CD4-positive, alpha-beta T cell treated with Interleukin-6 for 4 hours (primary cell): ENCODE data around the gene PCDHB10.
"Not testable (repeated sequence)": the region's sequence is repeated elsewhere in the genome, so short reads cannot be mapped to it uniquely, and the experiment has no call there.

Source experiments
- DNase-seq: peaks from one replicate; pipeline ENCODE4 v3.0.0-alpha.2; 2020; ENCODE audit warnings: mixed read lengths

Gene PCDHB10

DNA sequence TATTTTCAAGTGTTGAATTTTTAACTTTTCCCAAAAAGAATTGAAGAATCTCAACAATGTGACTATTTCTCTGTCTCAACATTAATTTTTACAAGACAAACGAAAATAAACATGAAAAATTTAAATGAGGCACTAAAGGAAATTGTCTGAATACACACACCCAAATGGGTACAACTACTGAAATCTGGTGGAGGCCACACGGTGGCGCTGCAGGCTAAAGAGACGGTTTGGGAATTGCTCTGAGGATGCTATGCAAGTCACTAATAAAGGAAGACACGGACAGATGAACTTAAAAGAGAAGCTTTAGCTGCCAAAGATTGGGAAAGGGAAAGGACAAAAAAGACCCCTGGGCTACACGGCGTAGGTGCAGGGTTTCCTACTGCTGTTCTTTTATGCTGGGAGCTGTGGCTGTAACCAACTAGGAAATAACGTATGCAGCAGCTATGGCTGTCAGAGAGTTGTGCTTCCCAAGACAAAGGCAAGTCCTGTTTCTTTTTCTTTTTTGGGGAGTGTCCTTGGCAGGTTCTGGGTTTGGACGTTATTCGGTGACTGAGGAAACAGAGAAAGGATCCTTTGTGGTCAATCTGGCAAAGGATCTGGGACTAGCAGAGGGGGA, at the start of gene PCDHB10:
Gene PCDHB10 (plus strand): TSS at position 244 of the 616 bp plus-strand sequence. CDS start 200 bp downstream, at position 444.
- DNase-seq: peak; percentile 13

DNA sequence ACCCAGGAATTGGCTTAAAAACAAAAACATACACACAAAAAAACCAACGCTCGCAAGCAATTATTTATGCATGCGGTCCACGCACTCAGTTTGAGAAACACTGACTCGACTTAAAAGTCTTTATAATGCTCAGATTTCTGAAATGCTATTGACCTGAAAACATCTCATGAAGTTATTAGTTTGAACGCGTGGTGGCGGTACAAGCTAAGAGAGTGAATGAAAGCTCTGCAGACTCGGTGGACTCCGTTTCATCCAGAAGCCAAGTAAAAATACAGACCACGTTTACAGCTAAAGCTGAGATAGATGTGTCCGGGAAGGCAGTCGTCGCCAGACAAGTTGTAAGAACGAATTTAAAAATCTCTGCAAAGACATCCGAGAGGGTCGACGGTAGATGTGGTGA, 42.3 kb upstream of the PCDHB10 start, which contains the start of gene PCDHB6:
Gene PCDHB6 (plus strand): TSS at position 246 of the 400 bp plus-strand sequence. CDS start 201 bp downstream, outside the sequence.
- peak; percentile 2 for DNase-seq

DNA sequence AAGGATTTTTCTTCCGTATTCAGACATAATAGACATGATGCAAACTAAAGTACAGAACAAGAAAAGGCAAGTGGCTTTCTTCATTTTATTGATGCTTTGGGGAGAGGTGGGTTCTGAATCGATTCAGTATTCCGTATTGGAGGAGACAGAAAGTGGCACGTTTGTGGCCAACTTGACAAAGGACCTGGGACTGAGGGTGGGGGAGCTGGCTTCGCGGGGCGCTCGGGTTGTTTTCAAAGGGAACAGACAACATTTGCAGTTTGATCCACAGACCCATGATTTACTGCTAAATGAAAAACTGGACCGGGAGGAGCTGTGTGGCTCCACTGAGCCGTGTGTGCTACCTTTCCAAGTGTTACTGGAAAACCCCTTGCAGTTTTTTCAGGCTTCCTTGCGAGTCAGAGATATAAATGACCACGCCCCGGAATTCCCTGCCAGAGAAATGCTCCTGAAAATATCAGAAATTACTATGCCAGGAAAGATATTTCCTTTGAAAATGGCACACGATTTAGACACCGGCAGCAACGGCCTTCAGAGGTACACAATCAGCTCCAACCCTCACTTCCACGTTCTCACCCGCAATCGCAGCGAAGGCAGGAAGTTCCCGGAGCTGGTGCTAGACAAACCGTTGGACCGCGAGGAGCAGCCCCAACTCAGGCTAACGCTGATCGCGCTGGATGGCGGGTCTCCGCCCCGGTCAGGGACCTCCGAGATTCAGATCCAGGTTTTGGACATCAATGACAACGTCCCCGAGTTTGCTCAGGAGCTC, 41.7 kb upstream of the PCDHB10 start:
- DNase-seq: no peak

DNA sequence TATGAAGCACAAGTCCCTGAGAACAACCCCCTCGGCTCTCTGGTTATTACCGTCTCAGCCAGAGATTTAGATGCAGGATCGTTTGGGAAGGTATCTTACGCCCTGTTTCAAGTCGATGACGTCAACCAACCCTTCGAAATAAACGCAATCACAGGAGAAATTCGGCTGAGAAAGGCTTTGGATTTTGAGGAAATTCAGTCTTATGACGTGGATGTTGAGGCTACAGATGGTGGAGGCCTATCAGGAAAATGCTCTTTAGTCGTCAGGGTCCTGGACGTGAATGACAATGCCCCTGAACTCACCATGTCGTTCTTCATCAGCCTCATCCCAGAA, 41.2 kb upstream of the PCDHB10 start:
- no peak for DNase-seq

DNA sequence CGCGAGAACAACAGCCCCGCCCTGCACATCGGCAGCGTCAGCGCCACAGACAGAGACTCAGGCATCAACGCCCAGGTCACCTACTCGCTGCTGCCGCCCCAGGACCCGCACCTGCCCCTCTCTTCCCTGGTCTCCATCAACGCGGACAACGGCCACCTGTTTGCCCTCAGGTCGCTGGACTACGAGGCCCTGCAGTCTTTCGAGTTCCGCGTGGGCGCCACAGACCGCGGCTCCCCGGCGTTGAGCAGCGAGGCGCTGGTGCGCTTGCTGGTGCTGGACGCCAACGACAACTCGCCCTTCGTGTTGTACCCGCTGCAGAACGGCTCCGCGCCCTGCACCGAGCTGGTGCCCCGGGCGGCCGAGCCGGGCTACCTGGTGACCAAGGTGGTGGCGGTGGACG, 40.5 kb upstream of the PCDHB10 start:
- DNase-seq: not testable (repeated sequence)

DNA sequence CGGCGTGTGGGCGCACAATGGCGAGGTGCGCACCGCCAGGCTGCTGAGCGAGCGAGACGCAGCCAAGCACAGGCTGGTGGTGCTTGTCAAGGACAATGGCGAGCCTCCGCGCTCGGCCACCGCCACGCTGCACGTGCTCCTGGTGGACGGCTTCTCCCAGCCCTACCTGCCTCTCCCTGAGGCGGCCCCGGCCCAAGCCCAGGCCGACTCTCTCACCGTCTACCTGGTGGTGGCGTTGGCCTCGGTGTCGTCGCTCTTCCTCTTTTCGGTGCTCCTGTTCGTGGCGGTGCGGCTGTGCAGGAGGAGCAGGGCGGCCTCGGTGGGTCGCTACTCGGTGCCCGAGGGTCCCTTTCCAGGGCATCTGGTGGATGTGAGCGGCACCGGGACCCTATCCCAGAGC, 40.1 kb upstream of the PCDHB10 start:
- DNase-seq: not testable (repeated sequence)

DNA sequence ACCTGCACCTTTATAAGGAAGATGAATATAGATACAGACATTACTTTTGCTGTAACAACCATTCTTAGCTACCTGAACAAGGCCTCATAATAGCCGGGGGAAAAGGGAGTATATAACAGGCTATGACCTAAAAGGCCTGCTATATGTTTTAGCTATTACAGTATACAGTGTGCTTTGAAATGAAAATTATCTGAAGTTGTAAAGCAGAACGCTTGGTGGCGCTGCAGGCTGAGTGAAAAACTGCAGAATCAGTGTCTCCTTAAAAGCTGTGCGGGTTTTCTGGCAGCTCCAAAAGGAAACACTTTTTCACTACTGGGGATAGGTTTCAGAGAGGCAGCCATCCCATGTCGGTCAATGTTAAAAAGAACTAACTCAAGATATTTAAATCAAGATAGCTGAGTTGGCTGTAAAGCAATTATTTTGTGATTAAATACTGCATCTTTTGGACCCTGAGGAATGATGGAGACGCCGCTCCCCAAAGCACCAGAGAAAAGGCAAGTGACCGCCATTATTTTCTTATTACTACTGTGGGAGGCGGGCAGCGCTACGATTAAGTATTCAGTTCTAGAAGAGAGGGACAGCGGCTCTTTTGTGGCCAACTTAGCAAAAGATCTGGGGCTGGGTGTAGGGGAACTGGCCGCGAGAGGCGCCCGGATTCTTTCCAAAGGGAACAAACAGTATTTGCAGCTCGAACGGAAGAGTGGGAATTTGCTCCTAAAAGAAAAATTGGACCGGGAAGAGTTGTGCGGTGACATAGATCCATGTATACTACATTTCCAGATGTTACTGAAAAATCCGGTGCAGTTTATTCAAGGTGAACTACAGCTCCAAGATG, 36.4 kb upstream of the PCDHB10 start:
- DNase-seq: no peak

DNA sequence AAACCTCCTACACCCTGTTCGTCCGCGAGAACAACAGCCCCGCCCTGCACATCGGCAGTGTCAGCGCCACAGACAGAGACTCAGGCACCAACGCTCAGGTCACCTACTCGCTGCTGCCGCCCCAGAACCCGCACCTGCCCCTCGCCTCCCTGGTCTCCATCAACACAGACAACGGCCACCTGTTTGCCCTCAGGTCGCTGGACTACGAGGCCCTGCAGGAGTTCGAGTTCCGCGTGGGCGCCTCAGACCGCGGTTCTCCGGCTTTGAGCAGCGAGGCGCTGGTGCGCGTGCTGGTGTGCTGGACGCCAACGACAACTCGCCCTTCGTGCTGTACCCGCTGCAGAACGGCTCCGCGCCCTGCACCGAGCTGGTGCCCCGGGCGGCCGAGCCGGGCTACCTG, 34.8 kb upstream of the PCDHB10 start:
- not testable (repeated sequence) for DNase-seq

DNA sequence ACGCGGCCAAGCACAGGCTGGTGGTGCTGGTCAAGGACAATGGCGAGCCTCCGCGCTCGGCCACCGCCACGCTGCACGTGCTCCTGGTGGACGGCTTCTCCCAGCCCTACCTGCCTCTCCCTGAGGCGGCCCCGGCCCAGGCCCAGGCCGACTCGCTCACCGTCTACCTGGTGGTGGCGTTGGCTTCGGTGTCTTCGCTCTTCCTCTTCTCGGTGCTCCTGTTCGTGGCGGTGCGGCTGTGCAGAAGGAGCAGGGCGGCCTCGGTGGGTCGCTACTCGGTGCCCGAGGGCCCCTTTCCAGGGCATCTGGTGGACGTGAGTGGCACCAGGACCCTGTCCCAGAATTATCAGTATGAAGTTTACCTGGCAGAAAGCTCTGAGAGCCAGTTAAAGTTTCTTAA, 34.3 kb upstream of the PCDHB10 start:
- DNase-seq: not testable (repeated sequence)

DNA sequence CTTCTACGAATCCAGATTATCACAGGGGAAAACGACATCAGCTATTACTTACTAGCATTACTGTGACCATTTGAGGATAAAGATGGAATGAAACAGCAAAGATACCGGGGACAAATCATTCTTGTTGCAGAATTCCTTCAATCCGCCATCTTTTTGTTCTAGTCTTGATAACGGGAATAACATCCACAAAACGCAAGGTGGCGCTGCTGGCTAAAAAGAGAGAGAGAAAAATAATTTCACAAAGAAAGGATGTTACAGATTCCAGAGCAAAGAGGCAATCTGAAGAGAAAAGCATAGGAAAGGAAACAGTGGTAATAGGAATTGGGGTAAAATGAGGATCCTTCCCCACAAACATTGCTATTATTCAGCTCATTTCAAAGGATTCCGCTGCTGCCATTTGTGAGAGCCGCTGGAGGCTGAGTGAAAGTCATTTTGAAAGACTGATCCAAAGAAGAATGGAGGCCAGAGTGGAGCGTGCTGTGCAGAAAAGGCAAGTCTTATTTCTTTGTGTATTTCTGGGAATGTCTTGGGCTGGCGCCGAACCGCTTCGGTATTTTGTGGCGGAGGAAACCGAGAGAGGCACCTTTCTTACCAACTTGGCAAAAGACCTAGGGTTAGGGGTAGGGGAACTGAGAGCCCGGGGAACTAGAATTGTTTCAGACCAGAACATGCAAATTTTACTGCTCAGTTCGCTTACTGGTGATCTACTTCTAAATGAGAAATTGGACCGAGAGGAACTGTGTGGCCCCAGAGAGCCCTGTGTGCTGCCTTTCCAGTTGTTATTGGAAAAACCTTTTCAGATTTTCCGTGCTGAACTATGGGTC, 19.6 kb upstream of the PCDHB10 start, which contains the start of gene PCDHB7:
Gene PCDHB7 (plus strand): TSS at position 264 of the 824 bp plus-strand sequence. CDS start 192 bp downstream, at position 456.
- DNase-seq: peak; percentile 11

DNA sequence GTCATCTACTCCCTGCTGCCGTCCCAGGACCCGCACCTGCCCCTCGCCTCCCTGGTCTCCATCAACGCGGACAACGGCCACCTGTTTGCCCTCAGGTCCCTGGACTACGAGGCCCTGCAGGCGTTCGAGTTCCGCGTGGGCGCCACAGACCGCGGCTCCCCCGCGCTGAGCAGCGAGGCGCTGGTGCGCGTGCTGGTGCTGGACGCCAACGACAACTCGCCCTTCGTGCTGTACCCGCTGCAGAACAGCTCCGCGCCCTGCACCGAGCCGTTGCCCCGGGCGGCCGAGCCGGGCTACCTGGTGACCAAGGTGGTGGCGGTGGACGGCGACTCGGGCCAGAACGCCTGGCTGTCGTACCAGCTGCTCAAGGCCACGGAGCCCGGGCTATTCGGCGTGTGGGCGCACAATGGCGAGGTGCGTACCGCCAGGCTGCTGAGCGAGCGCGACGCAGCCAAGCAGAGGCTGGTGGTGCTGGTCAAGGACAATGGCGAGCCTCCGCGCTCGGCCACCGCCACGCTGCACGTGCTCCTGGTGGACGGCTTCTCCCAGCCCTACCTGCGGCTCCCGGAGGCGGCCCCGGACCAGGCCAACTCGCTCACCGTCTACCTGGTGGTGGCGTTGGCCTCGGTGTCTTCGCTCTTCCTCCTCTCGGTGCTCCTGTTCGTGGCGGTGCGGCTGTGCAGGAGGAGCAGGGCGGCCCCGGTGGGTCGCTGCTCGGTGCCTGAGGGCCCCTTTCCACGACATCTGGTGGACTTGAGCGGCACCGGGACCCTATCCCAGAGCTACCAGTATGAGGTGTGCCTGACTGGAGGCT, 17.7 kb upstream of the PCDHB10 start:
- DNase-seq: not testable (repeated sequence)

DNA sequence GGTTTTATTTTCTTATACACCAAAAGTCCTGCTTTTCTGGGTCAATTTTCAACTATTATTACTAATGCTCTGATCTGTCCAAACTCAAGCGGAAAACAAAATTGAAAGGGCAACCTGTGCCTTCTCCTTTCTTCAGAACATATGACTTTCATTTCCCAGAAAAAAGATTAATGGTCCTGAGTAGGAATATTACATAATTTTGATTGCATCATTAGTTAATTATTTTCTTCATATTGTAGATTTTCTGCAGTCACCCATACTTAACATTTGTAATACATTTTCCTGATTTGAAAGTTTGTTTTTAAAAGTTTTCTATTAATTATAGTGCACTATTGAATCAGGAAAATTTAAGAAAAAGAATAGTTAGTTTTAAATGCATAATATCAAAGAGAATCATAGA, 16.2 kb upstream of the PCDHB10 start:
- DNase-seq: no peak

DNA sequence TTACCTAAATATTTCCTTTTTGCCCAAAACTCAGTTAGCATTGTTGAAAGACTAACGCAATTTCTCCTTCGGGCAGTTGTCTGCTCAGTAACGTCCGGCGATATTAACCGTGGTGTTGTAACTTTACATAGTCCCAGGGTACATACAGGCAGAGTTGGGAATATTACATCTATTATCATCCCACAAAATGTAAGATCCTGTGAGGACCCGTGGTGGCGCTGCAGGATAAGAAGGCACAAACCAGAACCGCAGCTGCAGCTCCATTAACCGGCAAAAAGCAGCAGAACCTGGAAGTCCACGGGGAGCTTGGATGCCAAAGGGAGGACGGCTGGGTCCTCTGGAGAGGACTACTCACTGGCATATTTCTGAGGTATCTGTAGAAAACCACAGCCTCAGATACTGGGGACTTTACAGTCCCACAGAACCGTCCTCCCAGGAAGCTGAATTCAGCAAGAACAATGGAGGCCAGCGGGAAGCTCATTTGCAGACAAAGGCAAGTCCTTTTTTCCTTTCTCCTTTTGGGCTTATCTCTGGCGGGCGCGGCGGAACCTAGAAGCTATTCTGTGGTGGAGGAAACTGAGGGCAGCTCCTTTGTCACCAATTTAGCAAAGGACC, 14.5 kb upstream of the PCDHB10 start, which contains the start of gene PCDHB8:
Gene PCDHB8 (plus strand): TSS at position 214 of the 615 bp plus-strand sequence. CDS start 245 bp downstream, at position 459.
- DNase-seq: not testable (repeated sequence)

DNA sequence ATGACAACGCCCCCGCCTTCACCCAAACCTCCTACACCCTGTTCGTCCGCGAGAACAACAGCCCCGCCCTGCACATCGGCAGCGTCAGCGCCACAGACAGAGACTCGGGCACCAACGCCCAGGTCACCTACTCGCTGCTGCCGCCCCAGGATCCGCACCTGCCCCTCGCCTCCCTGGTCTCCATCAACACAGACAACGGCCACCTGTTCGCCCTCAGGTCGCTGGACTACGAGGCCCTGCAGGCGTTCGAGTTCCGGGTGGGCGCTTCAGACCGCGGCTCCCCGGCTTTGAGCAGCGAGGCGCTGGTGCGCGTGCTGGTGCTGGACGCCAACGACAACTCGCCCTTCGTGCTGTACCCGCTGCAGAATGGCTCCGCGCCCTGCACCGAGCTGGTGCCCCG, 12.8 kb upstream of the PCDHB10 start:
- DNase-seq: not testable (repeated sequence)

DNA sequence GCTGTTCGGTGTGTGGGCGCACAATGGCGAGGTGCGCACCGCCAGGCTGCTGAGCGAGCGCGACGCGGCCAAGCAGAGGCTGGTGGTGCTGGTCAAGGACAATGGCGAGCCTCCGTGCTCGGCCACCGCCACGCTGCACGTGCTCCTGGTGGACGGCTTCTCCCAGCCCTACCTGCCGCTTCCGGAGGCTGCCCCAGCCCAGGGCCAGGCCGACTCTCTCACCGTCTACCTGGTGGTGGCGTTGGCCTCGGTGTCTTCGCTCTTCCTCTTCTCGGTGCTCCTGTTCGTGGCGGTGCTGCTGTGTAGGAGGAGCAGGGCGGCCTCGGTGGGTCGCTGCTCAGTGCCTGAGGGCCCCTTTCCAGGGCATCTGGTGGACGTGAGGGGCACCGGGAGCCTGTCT, 12.3 kb upstream of the PCDHB10 start:
- not testable (repeated sequence) for DNase-seq

DNA sequence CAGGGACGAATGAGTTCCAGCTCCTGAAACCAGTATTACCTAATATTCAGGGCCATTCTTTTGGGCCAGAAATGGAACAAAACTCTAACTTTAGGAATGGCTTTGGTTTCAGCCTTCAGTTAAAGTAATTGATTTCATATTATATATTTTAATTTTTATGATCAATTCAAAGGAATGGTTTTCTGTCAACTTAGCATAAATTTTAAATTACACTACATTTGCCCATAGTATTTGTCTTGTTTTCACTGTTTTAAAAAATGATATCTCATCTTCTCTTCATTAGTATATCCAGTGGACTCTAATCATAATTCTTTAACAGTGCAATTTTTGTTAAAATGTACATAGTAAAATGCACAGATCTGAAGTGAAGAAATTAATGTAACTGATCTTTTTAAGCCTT, 11.8 kb upstream of the PCDHB10 start:
- DNase-seq: no peak

DNA sequence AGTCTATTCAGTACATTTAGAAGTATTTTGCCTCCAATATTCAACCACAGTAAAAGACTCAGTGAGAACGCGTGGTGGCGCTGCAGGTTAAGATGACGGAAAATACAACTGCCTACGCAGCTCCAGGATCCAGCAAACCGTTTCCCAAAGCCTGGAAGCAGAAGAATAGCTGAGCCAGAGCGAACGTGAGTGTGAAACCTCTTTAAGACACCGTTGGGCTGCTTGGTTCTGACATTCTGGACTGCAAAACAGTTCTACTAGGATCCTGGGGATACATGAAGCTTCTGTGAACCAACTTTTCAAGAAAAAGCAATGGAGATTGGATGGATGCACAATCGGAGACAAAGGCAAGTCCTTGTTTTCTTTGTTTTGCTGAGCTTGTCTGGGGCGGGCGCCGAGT, 9.9 kb upstream of the PCDHB10 start, which contains the start of gene PCDHB16:
Gene PCDHB16 (plus strand): TSS at position 140 of the 400 bp plus-strand sequence. CDS start 173 bp downstream, at position 313.
- DNase-seq: no peak

DNA sequence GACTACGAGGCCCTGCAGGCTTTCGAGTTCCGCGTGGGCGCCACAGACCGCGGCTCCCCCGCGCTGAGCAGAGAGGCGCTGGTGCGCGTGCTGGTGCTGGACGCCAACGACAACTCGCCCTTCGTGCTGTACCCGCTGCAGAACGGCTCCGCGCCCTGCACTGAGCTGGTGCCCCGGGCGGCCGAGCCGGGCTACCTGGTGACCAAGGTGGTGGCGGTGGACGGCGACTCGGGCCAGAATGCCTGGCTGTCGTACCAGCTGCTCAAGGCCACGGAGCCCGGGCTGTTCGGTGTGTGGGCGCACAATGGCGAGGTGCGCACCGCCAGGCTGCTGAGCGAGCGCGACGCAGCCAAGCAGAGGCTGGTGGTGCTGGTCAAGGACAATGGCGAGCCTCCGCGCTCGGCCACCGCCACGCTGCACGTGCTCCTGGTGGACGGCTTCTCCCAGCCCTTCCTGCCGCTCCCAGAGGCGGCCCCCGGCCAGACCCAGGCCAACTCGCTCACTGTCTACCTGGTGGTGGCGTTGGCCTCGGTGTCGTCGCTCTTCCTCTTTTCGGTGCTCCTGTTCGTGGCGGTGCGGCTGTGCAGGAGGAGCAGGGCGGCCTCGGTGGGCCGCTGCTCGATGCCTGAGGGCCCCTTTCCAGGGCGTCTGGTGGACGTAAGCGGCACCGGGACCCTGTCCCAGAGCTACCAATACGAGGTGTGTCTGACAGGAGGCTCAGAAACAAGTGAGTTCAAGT, 7.9 kb upstream of the PCDHB10 start:
- DNase-seq: not testable (repeated sequence)

DNA sequence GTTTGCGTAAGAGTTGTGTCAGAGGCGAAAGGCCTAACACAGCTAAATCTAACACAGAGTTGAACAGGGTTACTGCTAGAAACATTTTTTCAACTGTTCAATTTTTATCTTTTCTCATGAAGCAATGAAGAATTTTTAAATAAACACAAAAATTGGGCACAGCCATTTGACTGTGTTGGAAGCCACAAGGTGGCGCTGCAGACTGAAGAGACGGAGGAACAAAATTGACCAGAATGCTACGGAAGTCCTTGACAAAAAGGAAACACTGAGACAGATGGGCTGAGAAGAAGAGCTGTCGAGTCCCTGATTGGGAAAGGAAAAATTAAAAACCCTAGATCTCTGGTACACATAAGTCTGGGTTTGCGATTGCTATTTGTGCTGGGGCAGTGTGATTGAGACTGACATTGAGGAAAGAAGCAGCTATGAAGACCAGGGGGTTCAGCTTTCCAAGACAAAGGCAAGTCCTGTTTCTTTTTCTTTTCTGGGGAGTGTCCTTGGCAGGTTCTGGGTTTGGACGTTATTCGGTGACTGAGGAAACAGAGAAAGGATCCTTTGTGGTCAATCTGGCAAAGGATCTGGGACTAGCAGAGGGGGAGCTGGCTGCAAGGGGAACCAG, 5.1 kb upstream of the PCDHB10 start, which contains the start of gene PCDHB9:
Gene PCDHB9 (plus strand): TSS at position 265 of the 616 bp plus-strand sequence. CDS start 158 bp downstream, at position 423.
- peak; percentile 30 for DNase-seq
